Bronchial epithelial cell (primary cell): ENCODE measurements around the gene CYGB. TPM values are rescaled to one million over a fixed set of nuclear protein-coding genes. Genes with fewer than 3 reads are reported as not detected.

Source experiments
- DNase-seq: peaks from one replicate; pipeline ENCODE4 v3.0.0-alpha.2; 2010; ENCODE audit warnings: low read depth
- FAIRE-seq: peaks from 2 replicates; lab custom pipeline; 2011; peaks lifted over from hg19 to GRCh38; lab: Jason Lieb, UNC
- H3K27me3 ChIP-seq: 2 replicates; pipeline ENCODE4 v1.5.1; 2011; ENCODE audit warnings: low read length; ENCODE audit not compliant: control insufficient read depth, insufficient read depth
- H3K36me3 ChIP-seq: 2 replicates; pipeline ENCODE4 v1.5.1; 2011; ENCODE audit warnings: low read length; ENCODE audit not compliant: control insufficient read depth, insufficient read depth
- H3K4me3 ChIP-seq: 2 replicates; pipeline ENCODE4 v1.5.1; 2011; ENCODE audit warnings: mild to moderate bottlenecking, low read depth, low read length, control low read depth
- CTCF ChIP-seq: IDR thresholded peaks from 2 replicates; pipeline ENCODE4 v1.5.1; 2011; ENCODE audit warnings: mild to moderate bottlenecking, moderate library complexity, low read length, control low read depth, inconsistent platforms; ENCODE audit not compliant: insufficient read depth, severe bottlenecking
- total RNA-seq: library from RNA; depleted of rRNA; stranded (reverse); fragments of >200 nt; gene quantifications from 2 replicates; pipeline ENCODE4 v1.2.1, GENCODE V29; 2014

The CYGB gene
- total RNA-seq, 1 donor from 2014 or later, result 2.1 TPM

DNA sequence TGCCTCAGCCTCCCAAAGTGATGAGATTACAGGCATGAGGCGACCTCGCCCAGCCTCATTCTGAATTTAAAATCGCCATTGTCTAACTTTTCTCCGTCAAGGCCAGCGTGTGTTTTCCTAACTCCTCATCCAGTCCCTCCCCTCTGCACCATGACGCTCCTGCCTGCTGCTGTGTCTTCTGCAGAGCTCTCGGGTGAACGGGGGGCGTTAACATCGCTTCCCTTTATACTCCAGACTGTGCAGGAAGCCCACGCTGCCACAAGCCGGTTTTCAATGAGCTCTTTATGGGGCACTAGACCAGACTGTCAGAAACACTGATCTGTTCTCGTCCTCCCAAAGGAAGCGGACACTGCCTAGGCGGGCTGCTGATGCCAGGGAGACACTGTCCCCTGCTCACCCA, 56.9 kb downstream of the CYGB start:
- H3K4me3 ChIP-seq, result no peak overlapping the region
- FAIRE-seq, result no peak
- TF ChIP-seq CTCF, result no peak
- DNase-seq, result no peak
- peaks cover 29% of the 10 kb centered on the region for H3K36me3 ChIP-seq
- H3K27me3 ChIP-seq, result no peaks in the 10 kb centered on the region

DNA sequence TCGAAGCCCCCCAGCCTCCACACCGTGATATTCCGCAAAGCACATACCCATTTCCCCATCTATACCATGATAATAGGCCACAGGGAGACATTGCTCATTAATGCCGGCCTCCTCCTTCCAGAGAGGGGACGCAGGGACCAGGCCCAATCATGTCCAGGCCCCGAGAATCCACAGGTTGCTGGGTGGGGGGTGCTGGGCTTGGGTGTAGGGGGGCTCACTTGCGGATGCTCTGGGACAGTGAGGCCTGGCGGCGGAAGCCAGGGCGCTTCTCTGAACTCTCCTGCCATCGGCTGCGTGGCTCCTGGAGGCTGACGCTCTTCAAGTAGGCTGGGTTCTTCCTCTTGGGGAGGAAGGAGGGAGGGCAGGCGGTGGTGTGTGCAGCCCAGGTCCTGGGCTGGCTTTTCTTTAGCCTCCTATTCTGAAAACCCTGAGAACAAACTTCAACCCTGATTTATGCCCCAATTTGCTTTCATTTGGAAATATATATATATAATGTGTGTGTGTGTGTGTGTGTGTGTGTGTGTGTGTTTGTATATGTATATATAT, 57.9 kb downstream of the CYGB start:
- DNase-seq, result no peak
- Histone ChIP-seq H3K36me3 (peaks cover 33% of the 10 kb centered on the region), H3K27me3 (no peaks in the 10 kb centered on the region), H3K4me3 (no peak overlapping the region)
- no peak for TF ChIP-seq CTCF
- no peak for FAIRE-seq

DNA sequence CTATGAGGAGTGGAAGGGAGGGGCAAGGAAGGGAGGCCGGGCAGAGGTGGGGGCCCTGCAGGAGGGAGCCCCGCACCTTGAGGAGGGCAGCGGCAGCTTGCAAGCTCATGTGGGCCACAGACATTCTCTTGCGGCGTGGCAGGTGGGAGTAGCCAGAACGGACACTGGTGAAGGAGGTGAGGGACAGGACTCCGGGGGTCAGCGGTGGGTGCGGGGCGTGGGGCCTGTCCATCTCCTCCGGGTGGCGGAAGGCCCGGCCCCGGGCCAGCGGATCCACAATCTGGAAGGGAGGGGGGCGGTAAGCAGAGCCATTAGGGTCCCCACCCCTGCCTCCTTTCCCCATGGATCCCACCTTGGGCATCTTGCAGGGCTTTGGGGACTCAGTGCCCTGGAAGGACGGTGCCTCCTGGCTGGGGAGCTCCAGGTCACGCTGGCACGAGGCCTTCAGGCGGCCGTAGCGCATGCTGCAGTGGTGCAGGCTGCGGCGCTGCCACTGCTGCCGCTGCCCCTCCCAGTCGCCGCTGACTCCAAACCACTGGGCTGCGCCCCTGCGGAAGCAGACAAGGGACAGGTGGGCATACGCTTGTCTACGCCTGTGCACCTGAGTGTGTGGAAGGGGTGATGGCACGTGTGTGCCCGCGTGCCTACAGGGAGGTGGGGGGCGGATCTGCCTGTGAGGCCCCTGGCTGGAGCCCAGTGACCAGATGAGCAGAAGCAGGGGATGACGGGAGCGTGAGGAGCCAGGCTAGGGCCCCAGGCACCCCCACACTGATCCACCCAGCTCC, 58.6 kb downstream of the CYGB start:
- FAIRE-seq (no peak), DNase-seq (no peak)
- TF ChIP-seq CTCF, result no peak
- Histone ChIP-seq H3K27me3 (no peaks in the 10 kb centered on the region), H3K4me3 (no peak overlapping the region), H3K36me3 (peaks cover 38% of the 10 kb centered on the region)

GRCh38 chr17:76478097-76478496, 59.4 kb downstream of the CYGB start:
- H3K36me3 ChIP-seq, result peaks cover 45% of the 10 kb centered on the region
- no peaks in the 10 kb centered on the region for H3K27me3 ChIP-seq
- DNase-seq (no peak), FAIRE-seq (no peak)
- no peak overlapping the region for H3K4me3 ChIP-seq
- TF ChIP-seq CTCF, result no peak

- DNase-seq (no peak), FAIRE-seq (no peak)
- Histone ChIP-seq H3K4me3 (no peak overlapping the region), H3K27me3 (no peaks in the 10 kb centered on the region), H3K36me3 (peaks cover 46% of the 10 kb centered on the region)
- no peak for TF ChIP-seq CTCF
Measured at GRCh38 chr17:76477576-76477975, 59.9 kb downstream of the CYGB start.

Other genes with a start within 250 kb of the CYGB start
- 2.1 and 3.8 TPM in 2 replicates for gene QRICH2, start 229.4 kb downstream of the CYGB start, total RNA-seq
- gene PRPSAP1, start 183.8 kb downstream of the CYGB start, total RNA-seq, result 29.2 and 30.5 TPM in 2 replicates
- 76.1 and 80.1 TPM in 2 replicates for gene SPHK1, start 153.1 kb downstream of the CYGB start, total RNA-seq
- gene UBE2O, start 84.6 kb downstream of the CYGB start, total RNA-seq, result 15.8 and 21.8 TPM in 2 replicates
- gene AANAT, start 70.1 kb downstream of the CYGB start, total RNA-seq, result not detected in 2 replicates
- gene RHBDF2, start 36.3 kb downstream of the CYGB start, total RNA-seq, result 9.9 and 10.8 TPM in 2 replicates
- 0.13 TPM in 1 of 2 replicates, not detected in the other for gene PRCD, start 2.3 kb upstream of the CYGB start, total RNA-seq
- gene ST6GALNAC2, start 48.2 kb upstream of the CYGB start, total RNA-seq, result 38.4 and 64.4 TPM in 2 replicates
- gene ST6GALNAC1, start 106.0 kb upstream of the CYGB start, total RNA-seq, result 5.0 and 10.8 TPM in 2 replicates
- gene MXRA7, start 173.3 kb upstream of the CYGB start, total RNA-seq, result 80.6 and 95.9 TPM in 2 replicates
- gene JMJD6, start 188.9 kb upstream of the CYGB start, total RNA-seq, result 16.6 and 19.5 TPM in 2 replicates
- gene METTL23, start 189.1 kb upstream of the CYGB start, total RNA-seq, result 18.7 and 22.3 TPM in 2 replicates
- 57.9 and 67.2 TPM in 2 replicates for gene SRSF2, start 199.6 kb upstream of the CYGB start, total RNA-seq
- gene MFSD11, start 200.4 kb upstream of the CYGB start, total RNA-seq, result 15.2 and 17.1 TPM in 2 replicates